Large intestine (tissue), 3 donors: ENCODE data around the gene APLF. TPM values are rescaled to one million over a fixed set of nuclear protein-coding genes. Genes with fewer than 3 reads are reported as not detected.
"Not testable (repeated sequence)": the region's sequence is repeated elsewhere in the genome, so short reads cannot be mapped to it uniquely, and the experiment has no call there.

Experiments used
- DNase-seq, 2 donors: peaks; one replicate each; pipeline versions ENCODE4 v3.0.0 to v3.0.0-alpha.2; 2013
- H3K27ac ChIP-seq: one replicate; pipeline ENCODE4 v1.5.1; 2013; ENCODE audit warnings: low read length
- H3K27me3 ChIP-seq: 2 replicates; pipeline ENCODE4 v1.6.1; 2013; ENCODE audit warnings: low read length; ENCODE audit not compliant: control insufficient read depth, insufficient read depth
- H3K36me3 ChIP-seq: 2 replicates; pipeline ENCODE4 v1.6.1; 2013; ENCODE audit warnings: low read length; ENCODE audit not compliant: control insufficient read depth, insufficient read depth
- H3K4me1 ChIP-seq: one replicate; pipeline ENCODE4 v1.6.1; 2013; ENCODE audit warnings: low read length; ENCODE audit not compliant: control insufficient read depth, insufficient read depth
- H3K4me3 ChIP-seq: one replicate; pipeline ENCODE4 v1.5.1; 2013; ENCODE audit warnings: low read length
- H3K9me3 ChIP-seq: one replicate; pipeline ENCODE4 v1.6.1; 2013; ENCODE audit warnings: mild to moderate bottlenecking, low read depth, low read length, moderate library complexity; ENCODE audit not compliant: control insufficient read depth
- WGBS: methylation state at CpG from one replicate; pipeline ENCODE4 v1.1.5; 2013; ENCODE audit warnings: low lambda C conversion rate; ENCODE audit not compliant: insufficient coverage; 5-methylcytosine and 5-hydroxymethylcytosine counted together
- polyA plus RNA-seq: library from polyadenylated mRNA; unstranded; fragments of 120-200 nt; gene quantifications from one replicate; pipeline ENCODE4 v1.2.1, GENCODE V29; 2013

APLF gene
- polyA plus RNA-seq, 1 donor, result 2.0 TPM

GRCh38 chr2:68527343-68528081, 60.1 kb downstream of the APLF start:
- WGBS, result no CpG with 5 or more reads among the region's 38 CpGs
- not testable (repeated sequence) for H3K4me3 ChIP-seq, DNase-seq

GRCh38 chr2:68529156-68529555, 61.8 kb downstream of the APLF start:
- no CpG with 5 or more reads among the region's 16 CpGs for WGBS
- H3K4me3 ChIP-seq, H3K27me3 ChIP-seq, H3K27ac ChIP-seq, H3K4me1 ChIP-seq, DNase-seq, H3K36me3 ChIP-seq: not testable (repeated sequence)
- peaks cover 12% of the 10 kb centered on the region for H3K9me3 ChIP-seq

More at GRCh38 chr2:68527343-68528081, 60.1 kb downstream of the APLF start:
- not testable (repeated sequence) for H3K27me3 ChIP-seq, H3K36me3 ChIP-seq, H3K4me1 ChIP-seq, H3K27ac ChIP-seq
- H3K9me3 ChIP-seq, result peaks cover 12% of the 10 kb centered on the region

GRCh38 chr2:68529651-68530050, 62.3 kb downstream of the APLF start:
- H3K4me3 ChIP-seq, H3K36me3 ChIP-seq, DNase-seq, H3K27me3 ChIP-seq, H3K4me1 ChIP-seq, H3K27ac ChIP-seq: not testable (repeated sequence)
- peaks cover 12% of the 10 kb centered on the region for H3K9me3 ChIP-seq
- no CpG with 5 or more reads among the region's 17 CpGs for WGBS

GRCh38 chr2:68536000-68536399, 68.6 kb downstream of the APLF start:
- no peaks in the 10 kb centered on the region for H3K36me3 ChIP-seq
- H3K27me3 ChIP-seq, result no peaks in the 10 kb centered on the region
- H3K4me1 ChIP-seq, result no peaks in the 10 kb centered on the region
- no CpG with 5 or more reads among the region's 3 CpGs for WGBS
- H3K4me3 ChIP-seq, result no peak overlapping the region
- no peak overlapping the region for H3K27ac ChIP-seq
- DNase-seq, result no peak
- no peaks in the 10 kb centered on the region for H3K9me3 ChIP-seq

- no peak for DNase-seq
- Histone ChIP-seq H3K27me3 (no peaks in the 10 kb centered on the region), H3K4me3 (no peak overlapping the region), H3K36me3 (no peaks in the 10 kb centered on the region), H3K9me3 (no peaks in the 10 kb centered on the region), H3K27ac (no peak overlapping the region), H3K4me1 (no peaks in the 10 kb centered on the region)
- 94% methylated on average over 3 of the region's 4 CpGs for WGBS
These were observed 69.6 kb downstream of the APLF start for GRCh38 chr2:68537011-68537410.

DNA sequence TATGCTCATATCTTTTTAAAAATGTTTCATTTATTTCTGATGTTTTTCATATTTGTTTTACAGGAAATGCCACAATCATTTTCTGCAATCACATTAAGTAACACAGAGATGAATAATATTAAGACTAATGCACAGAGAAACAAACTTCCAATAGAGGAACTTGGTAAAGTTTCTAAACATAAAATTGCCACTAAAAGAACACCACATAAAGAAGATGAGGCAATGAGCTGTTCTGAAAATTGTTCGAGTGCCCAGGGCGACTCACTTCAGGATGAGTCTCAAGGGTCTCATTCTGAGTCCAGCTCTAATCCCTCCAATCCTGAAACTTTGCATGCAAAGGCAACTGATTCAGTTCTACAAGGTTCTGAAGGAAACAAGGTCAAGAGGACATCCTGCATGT, 70.4 kb downstream of the APLF start:
- no CpG with 5 or more reads among the region's 2 CpGs for WGBS

GRCh38 chr2:68544811-68545210, 77.4 kb downstream of the APLF start:
- H3K9me3 ChIP-seq, result no peaks in the 10 kb centered on the region
- WGBS, result 90% methylated on average over 2 of the region's 2 CpGs
- DNase-seq, result no peak

More for the DNA sequence above, 70.4 kb downstream of the APLF start:
- H3K36me3 ChIP-seq, result no peaks in the 10 kb centered on the region
- no peak for DNase-seq
- H3K4me3 ChIP-seq, result no peak overlapping the region
- no peaks in the 10 kb centered on the region for H3K9me3 ChIP-seq
- H3K27ac ChIP-seq, result no peak overlapping the region
- no peaks in the 10 kb centered on the region for H3K27me3 ChIP-seq
- H3K4me1 ChIP-seq, result no peaks in the 10 kb centered on the region

DNA sequence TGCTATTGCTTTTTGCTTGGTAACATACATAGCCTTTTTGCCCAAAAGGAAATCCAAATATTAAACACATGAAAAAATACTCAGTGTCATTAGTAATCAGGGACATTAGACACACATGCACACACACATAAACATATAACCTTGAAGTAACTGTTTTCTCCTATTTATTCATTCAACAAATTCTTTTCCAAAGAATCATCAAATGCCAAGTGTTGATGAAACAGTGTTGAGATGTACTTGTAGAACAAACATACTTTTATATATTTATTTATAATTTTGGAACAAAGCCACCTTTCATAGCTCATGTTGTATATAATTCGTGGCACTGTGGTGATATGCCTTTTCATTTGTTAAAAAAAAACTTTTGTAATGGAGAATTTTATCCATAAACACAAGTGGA, 81.0 kb downstream of the APLF start:
- Histone ChIP-seq H3K4me3 (no peak overlapping the region), H3K27me3 (no peaks in the 10 kb centered on the region), H3K36me3 (no peaks in the 10 kb centered on the region), H3K9me3 (no peaks in the 10 kb centered on the region), H3K27ac (no peak overlapping the region), H3K4me1 (no peaks in the 10 kb centered on the region)
- no peak for DNase-seq
- 60% methylated on average over 1 of the region's 1 CpG for whole genome bisulfite sequencing

More at GRCh38 chr2:68544811-68545210, 77.4 kb downstream of the APLF start:
- Histone ChIP-seq H3K27me3 (no peaks in the 10 kb centered on the region), H3K4me3 (no peak overlapping the region), H3K4me1 (no peaks in the 10 kb centered on the region), H3K27ac (no peak overlapping the region), H3K36me3 (no peaks in the 10 kb centered on the region)

- no peaks in the 10 kb centered on the region for H3K27me3 ChIP-seq
- no peak overlapping the region for H3K4me3 ChIP-seq
- H3K36me3 ChIP-seq, result no peaks in the 10 kb centered on the region
- 80% methylated on average over 1 of the region's 1 CpG for WGBS
- H3K4me1 ChIP-seq, result no peaks in the 10 kb centered on the region
- no peaks in the 10 kb centered on the region for H3K9me3 ChIP-seq
- DNase-seq, result no peak
- H3K27ac ChIP-seq, result no peak overlapping the region
These were observed 85.7 kb downstream of the APLF start for GRCh38 chr2:68553098-68553497.

DNA sequence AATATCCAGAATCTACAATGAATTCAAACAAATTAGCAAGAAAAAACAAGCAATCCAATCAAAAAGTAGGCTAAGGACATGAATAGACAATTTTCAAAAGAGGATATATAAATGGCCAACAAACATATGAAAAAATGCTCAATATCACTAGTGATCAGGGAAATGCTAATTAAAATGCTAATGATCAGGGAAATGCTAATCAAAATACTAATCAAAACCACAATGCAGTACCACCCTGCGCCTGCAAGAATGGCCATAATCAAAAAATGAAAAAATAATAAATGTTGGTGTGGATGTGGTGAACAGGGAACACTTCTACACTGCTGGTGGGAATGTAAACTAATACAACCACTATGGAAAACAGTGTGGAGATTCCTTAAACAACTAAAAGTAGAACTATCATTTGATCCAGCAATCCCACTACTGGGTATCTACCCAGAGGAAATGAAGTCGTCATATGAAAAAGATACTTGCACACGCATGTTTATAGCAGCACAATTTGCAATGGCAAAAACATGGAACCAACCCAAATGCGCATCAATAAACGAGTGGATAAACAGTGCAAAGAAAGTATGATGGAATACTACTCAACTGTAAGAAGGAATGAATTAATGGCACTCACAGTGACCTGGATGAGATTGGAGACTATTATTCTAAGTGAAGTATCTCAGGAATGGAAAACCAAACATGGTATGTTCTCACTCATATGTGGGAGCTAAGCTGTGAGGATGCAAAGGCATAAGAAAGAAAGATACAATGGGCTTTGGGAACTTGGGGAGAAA, 88.2 kb downstream of the APLF start:
- H3K9me3 ChIP-seq, H3K36me3 ChIP-seq, H3K4me3 ChIP-seq, H3K4me1 ChIP-seq, H3K27ac ChIP-seq, H3K27me3 ChIP-seq, DNase-seq: not testable (repeated sequence)
- 93% methylated on average over 4 of the region's 5 CpGs for WGBS
